Omental fat pad (tissue), 4 donors: ENCODE data around the gene P2RY2. TPM values are rescaled to one million over a fixed set of nuclear protein-coding genes. Genes with fewer than 3 reads are reported as not detected.

Experiments used
- ATAC-seq: fragments of 150-250 bp; one replicate; pipeline ENCODE4 v1.9.1; 2016; ENCODE audit warnings: mild to moderate bottlenecking, moderate library complexity; ENCODE audit not compliant: low FRiP score
- DNase-seq: peaks from one replicate; pipeline ENCODE4 v3.0.0-alpha.2; 2019; ENCODE audit warnings: low spot score
- total RNA-seq, 4 donors: library from RNA; depleted of rRNA; stranded (reverse); fragments of >200 nt; gene quantifications; one replicate each; pipeline ENCODE4 v1.1.0, GENCODE V29; 2016
- TF ChIP-seq, protein P1 (sequence below), 3 donors: fragments of 450-650 bp; IDR thresholded peaks; one replicate each; pipeline ENCODE4 v1.5.1; 2016 to 2017; ENCODE audit warnings: antibody characterized with exemption in 3 of 3, mild to moderate bottlenecking in 3 of 3, moderate library complexity in 2 of 3

P2RY2 gene
- total RNA-seq, 4 donors from 2014 or later = 0.47 to 1.1 (median 0.64) TPM

DNA sequence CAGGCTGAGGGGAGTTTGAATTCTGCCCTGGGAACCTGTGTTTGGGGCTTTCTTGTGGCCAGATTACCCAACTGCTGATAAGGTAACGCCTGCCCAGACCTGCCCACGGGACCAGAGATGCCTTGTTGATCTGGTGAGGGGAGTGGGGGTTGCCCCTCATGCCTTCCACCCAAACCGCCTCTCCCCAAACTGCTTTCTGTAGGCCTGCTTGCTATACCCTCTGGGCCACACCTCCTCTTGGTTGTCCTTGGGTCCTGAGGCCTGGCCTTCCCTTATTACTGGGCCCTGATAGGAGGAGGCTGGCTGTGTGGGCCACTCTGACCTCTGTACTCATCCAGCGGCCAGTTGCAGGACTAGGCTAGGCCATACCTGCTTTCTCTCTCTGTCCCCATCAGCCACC is 3.4 kb downstream of the P2RY2 start:
- TF ChIP-seq, protein P1, sequence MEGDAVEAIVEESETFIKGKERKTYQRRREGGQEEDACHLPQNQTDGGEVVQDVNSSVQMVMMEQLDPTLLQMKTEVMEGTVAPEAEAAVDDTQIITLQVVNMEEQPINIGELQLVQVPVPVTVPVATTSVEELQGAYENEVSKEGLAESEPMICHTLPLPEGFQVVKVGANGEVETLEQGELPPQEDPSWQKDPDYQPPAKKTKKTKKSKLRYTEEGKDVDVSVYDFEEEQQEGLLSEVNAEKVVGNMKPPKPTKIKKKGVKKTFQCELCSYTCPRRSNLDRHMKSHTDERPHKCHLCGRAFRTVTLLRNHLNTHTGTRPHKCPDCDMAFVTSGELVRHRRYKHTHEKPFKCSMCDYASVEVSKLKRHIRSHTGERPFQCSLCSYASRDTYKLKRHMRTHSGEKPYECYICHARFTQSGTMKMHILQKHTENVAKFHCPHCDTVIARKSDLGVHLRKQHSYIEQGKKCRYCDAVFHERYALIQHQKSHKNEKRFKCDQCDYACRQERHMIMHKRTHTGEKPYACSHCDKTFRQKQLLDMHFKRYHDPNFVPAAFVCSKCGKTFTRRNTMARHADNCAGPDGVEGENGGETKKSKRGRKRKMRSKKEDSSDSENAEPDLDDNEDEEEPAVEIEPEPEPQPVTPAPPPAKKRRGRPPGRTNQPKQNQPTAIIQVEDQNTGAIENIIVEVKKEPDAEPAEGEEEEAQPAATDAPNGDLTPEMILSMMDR (IDR thresholded peaks at IDR 0.05) = no peak
- DNase-seq = no peak
- no peak for ATAC-seq

DNA sequence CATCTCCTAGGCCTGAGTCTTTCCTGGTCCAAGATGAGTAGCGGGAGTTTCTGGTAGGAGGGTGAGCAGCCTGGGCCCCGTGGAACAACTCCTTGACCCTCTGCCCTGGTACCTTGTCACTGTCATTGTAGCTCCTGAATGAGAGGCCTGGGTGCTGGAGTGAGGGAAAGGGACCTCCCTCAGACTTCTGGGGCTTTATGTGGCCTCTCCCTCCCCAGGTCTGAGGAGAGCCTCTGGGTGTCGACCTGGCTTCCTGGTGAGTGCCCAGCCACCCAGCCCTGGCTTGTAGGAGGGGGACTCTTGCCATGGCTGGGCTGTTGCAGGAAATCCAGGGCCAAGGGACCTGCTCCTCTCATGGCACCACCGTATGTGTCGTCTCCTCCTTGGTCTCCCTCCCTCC is 3.9 kb downstream of the P2RY2 start:
- DNase-seq (no peak), ATAC-seq (no peak)
- TF ChIP-seq, protein P1 (IDR thresholded peaks at IDR 0.05) = no peak

DNA sequence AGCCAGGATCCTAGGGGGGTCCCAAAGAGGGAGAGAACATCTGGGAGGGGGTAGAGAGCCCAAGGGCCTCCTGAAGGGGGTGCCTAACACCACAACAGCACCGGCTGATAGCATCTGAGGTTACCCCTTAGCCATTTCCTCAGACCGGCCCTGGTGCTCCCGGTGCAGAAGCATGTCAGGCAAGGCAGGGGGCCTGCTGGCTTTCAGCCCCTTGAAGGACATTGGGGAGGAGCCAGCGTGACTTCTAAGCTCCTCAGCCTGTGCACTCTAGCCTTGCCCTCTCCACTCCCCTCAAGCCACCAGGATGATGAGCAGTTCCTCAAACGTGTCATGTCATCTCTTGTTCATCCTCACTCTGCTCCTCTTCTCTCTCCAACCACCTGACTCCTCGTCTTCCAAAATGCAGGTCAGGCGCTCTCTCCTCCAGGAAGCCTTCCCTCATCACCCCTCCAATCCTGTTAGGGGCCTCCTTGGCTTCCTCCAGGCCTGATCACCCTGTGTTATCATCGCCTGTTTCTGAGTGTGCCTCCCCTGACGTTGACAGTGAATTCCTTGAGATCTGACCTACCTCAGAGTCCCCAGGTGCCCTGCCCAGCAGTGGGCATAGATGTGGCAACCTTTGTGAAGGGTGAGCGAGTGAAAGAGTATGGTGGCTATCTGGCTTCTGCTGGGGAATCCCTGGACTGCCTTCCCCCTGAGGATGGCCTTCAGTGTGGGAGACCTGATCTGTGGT is 6.1 kb downstream of the P2RY2 start:
- no peak for DNase-seq
- TF ChIP-seq, protein P1 (IDR thresholded peaks at IDR 0.05) = no peak

DNA sequence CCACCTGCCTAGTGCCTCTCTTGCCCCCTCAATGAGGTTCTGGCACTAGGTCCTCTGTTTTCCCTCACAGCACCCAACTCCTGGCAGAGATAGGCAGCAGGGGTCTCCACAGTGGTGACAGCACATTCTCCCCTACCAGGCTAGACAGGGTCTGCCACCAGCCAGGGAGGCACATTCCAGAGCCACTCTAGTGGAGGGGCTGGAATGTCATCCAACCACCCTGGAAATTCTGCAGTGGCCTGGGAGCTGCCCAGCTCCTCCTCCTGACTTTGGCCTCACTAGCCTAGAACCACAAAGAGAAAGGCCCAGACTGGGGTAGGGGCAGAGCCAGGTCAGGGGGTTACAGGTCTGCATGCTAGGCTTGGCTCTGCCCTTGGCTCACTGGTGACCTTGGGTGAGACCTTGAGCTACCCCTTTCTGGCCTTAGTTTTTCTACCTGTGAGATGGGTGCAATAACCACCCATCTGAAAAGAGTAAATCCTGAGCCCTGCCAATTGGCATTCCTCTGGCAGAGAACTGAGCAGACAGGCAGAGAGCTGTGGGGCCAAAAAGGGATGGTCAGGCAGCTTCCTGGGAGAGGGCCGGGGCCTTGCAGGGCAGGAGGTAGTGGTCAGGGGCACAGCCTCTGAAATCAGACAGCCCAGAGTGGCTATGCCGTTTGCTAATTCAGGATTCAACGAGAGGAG is 7.1 kb downstream of the P2RY2 start:
- TF ChIP-seq, protein P1 (IDR thresholded peaks at IDR 0.05) = no peak
- no peak for DNase-seq
- ATAC-seq = no peak

More for the DNA sequence above, 6.1 kb downstream of the P2RY2 start:
- ATAC-seq = no peak

DNA sequence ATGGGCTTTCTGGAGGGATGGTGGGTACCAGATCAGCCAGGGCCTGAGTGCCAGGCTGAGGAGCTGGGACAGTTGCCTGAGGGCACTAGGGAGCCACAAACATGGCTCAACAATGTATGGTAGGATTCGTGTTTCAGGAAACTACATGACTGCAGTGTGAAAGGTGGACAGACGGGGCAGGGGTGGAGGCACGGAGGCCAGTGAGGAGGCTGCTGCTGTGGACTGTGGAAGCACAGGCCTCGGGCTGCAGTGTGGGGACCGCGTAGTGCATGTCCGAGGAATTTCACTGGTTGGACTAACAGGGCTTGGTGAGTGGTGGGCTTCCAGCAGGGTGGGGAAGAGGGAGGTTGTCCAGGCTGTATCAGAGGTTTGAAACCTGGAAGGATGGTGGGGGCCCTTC is 7.8 kb downstream of the P2RY2 start:
- TF ChIP-seq, protein P1 (IDR thresholded peaks at IDR 0.05) = no peak
- no peak for DNase-seq
- ATAC-seq = no peak

DNA sequence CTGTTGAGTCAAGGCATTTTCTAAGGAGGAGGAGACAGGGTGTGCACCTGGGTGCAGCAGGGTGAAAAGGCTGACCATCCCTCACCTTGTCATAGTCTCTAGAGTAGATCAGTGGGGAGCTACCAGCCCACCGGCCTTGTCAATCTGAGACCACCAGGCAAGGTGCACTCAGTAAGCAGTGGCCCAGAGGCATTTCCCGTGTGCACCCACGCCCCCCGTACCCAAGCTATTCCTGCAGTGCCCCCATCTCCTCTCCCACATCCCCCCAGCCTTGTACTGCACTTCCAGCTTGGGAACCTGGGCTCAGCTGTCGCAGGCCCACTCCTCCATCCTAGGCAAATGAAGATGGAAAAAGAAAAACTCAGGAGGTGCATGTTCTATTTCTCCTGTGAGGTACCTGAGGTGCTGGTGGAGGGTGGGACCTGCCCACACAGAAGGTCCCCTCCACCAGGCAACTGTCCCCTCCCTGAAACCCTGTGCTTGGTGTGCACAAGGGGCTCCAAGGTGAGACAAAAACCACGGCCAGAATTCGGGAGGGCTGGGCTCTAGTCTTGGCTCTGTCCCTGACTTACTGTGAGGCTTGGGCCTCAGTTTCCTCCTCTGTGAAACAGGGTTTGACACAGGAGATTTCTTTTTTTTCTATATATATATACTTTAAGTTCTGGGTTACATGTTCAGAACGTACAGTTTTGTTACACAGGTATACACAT is 8.4 kb downstream of the P2RY2 start:
- ATAC-seq = no peak
- TF ChIP-seq, protein P1 (IDR thresholded peaks at IDR 0.05) = no peak
- no peak for DNase-seq
